SK-N-MC (cell line): ENCODE results near the gene CHAT.

Experiments
- EZH2 ChIP-seq: fragments of 200-600 bp; sonication (generic); IDR thresholded peaks from one replicate; pipeline ENCODE4 v1.6.1; 2017; ENCODE audit warnings: antibody characterized with exemption
- FOXP2 ChIP-seq: optimal IDR thresholded peaks from 2 replicates; pipeline ENCODE3; 2011; ENCODE audit warnings: mild to moderate bottlenecking, moderate library complexity; ENCODE audit not compliant: insufficient read depth; ENCODE audit errors: extremely low read length, control extremely low read depth
- POLR2AphosphoS5 ChIP-seq: IDR thresholded peaks from 2 replicates; pipeline ENCODE4 v1.6.1; 2012; ENCODE audit warnings: mild to moderate bottlenecking, low read depth, low read length, borderline replicate concordance

DNA sequence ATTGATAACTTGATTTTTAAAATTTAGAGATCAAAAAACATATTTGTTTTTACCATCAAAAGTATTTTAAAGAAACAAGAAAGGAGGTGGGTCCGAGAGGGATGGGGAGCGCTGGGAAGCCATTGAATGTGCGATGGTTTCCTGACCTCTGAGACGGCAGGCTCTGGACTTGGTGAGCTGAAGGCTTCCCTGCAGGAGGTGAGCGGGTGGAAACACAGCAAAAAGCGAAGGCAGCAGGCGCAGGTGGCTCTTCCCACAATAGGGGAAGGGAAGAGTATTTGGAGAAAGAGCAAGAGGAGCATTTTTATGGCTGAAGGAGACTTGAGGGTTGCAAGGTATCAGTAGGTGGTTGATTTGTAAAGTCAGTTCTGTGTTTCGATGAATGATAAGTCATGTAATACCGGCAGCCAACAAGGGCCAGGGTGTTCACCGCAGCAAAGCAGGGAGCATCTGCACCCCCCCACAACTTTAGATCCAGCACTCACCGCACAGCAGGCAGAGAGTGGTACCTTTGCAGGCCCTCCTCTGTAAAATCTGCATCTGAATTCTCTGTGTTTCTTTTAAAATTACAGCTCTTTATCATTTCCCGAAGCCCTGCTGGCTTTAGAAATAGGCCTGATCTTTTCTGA, 76.2 kb downstream of the CHAT start:
- no peak for TF ChIP-seq EZH2
- no peak for TF ChIP-seq POLR2AphosphoS5
- TF ChIP-seq FOXP2: no peak
